Colonic mucosa (tissue), 4 donors: ENCODE data around the gene SLC19A1. TPM values are rescaled to one million over a fixed set of nuclear protein-coding genes. Genes with fewer than 3 reads are reported as not detected.

Experiments
- DNase-seq: peaks from one replicate; pipeline ENCODE4 v3.0.0-alpha.2; 2020
- H3K27ac ChIP-seq: fragments of 200-600 bp; one replicate; pipeline ENCODE4 v1.8.0; 2021
- H3K27me3 ChIP-seq: fragments of 200-600 bp; one replicate; pipeline ENCODE4 v1.8.0; 2021
- H3K36me3 ChIP-seq: fragments of 200-600 bp; one replicate; pipeline ENCODE4 v1.8.0; 2021
- H3K4me1 ChIP-seq: fragments of 200-600 bp; one replicate; pipeline ENCODE4 v1.8.0; 2021; ENCODE audit warnings: mild to moderate bottlenecking
- H3K4me3 ChIP-seq: fragments of 200-600 bp; one replicate; pipeline ENCODE4 v1.8.0; 2021
- H3K9ac ChIP-seq, 2 donors: one replicate each; pipeline ENCODE4 v1.7.0; 2013; ENCODE audit warnings: control low read depth in 2 of 2, low read depth in 2 of 2, low read length in 2 of 2
- H3K9me3 ChIP-seq: fragments of 200-600 bp; one replicate; pipeline ENCODE4 v1.8.0; 2021
- intact Hi-C: fragments of 100-400 bp; cut with DNase I; formaldehyde crosslinking; loops from one replicate; pipeline ENCODE4 v1.14.1; 2022
- total RNA-seq, 2 donors: library from RNA; stranded (reverse); fragmentation: NEBNext Ultra II Directional in 1 of 2; extraction: Animal tissue kit (Norgen Biotek cat#: 25700) in 1 of 2; gene quantifications; one replicate each; pipeline ENCODE4 v1.2.1, GENCODE V29; 2021
- TF ChIP-seq, protein P1 (sequence below): fragments of 200-600 bp; IDR thresholded peaks from one replicate; pipeline ENCODE4 v1.8.0; 2022; ENCODE audit warnings: antibody characterized with exemption, mild to moderate bottlenecking
- donor health status: healthy.
- donor health status: DM: no; HTN: no; CAD: no.
- donor health status: DM: no; HTN: no; CAD: no.

The SLC19A1 gene
- total RNA-seq, 2 donors from 2014 or later, result 10.7 to 25.3 TPM

DNA sequence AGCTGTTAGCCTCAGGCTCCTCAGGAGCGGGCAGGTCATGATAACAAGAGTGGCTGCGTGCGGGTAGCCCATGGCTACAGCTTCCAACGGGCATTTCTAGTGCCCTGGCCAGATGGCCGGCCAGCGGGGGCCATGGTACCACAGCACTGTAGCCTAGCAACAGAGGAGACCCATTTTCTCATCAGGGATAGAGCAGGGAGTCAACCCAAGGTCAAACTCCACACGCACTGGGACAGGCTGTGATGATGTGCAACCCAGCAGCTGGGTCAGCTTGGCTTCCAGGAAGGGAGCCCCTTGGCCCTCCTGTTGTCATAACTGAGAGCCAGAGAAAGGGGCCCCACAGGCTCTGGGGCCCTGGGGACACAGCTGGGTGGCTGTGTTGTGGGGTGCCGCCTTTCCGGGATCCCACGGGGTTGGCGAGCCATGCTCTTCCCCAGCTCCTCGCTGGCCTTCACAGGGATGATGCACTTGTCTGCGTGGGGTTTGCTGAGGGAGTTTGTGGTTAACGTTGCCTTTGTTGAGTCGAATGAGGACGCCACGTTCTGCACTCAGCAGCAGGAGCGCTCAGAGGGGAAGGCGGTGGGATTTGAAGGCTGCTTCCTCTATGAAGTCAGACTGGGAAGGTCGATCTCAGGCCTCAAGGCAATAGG lies 91.0 kb downstream of the SLC19A1 start:
- Histone ChIP-seq H3K9me3 (no peaks in the 10 kb centered on the region), H3K27me3 (no peaks in the 10 kb centered on the region), H3K36me3 (no peaks in the 10 kb centered on the region), H3K27ac (no peak overlapping the region), H3K4me1 (no peaks in the 10 kb centered on the region), H3K9ac (no peak overlapping the region), H3K4me3 (no peak overlapping the region)
- TF ChIP-seq, protein P1, sequence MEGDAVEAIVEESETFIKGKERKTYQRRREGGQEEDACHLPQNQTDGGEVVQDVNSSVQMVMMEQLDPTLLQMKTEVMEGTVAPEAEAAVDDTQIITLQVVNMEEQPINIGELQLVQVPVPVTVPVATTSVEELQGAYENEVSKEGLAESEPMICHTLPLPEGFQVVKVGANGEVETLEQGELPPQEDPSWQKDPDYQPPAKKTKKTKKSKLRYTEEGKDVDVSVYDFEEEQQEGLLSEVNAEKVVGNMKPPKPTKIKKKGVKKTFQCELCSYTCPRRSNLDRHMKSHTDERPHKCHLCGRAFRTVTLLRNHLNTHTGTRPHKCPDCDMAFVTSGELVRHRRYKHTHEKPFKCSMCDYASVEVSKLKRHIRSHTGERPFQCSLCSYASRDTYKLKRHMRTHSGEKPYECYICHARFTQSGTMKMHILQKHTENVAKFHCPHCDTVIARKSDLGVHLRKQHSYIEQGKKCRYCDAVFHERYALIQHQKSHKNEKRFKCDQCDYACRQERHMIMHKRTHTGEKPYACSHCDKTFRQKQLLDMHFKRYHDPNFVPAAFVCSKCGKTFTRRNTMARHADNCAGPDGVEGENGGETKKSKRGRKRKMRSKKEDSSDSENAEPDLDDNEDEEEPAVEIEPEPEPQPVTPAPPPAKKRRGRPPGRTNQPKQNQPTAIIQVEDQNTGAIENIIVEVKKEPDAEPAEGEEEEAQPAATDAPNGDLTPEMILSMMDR, result no peak
- DNase-seq, result no peak
- intact Hi-C loops, result no loop called here

DNA sequence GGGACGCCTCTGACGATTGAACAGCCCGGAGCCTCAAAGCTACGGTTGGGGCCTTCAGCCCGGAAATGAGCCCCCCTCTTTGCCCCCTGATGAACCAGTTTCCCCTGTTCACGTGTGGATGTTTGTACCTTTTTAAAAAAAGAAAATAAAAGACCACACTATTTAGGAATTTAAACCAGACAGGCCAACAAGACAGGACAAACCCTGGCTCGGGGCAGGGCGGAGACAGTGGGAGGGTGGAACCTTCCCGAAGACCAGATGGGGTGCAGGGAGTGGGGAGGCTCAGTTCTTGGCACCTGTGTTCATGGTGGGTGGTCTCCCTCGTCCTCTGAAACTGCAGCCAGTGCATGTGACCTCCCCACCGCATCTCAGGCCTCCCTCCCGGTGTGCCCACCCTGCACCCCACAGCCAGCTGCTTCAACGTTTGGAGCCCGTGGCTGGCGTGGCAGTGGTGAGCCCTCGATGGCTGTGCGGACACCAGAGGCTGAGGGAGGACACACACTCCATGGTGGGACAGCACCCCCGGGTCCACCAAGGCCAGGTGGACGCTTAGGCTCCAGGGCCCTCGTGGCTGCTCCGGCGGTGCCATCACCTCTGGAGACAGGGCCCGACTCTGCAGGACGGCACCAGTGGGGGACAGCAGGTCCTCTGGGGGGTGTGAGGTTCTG lies 91.7 kb downstream of the SLC19A1 start:
- H3K27ac ChIP-seq, result no peak overlapping the region
- TF ChIP-seq, protein P1, result no peak
- H3K4me1 ChIP-seq, result no peaks in the 10 kb centered on the region
- no peaks in the 10 kb centered on the region for H3K27me3 ChIP-seq
- H3K9ac ChIP-seq, result no peak overlapping the region
- intact Hi-C loops, result no loop called here
- no peaks in the 10 kb centered on the region for H3K36me3 ChIP-seq
- H3K9me3 ChIP-seq, result no peaks in the 10 kb centered on the region
- DNase-seq, result no peak
- H3K4me3 ChIP-seq, result no peak overlapping the region

DNA sequence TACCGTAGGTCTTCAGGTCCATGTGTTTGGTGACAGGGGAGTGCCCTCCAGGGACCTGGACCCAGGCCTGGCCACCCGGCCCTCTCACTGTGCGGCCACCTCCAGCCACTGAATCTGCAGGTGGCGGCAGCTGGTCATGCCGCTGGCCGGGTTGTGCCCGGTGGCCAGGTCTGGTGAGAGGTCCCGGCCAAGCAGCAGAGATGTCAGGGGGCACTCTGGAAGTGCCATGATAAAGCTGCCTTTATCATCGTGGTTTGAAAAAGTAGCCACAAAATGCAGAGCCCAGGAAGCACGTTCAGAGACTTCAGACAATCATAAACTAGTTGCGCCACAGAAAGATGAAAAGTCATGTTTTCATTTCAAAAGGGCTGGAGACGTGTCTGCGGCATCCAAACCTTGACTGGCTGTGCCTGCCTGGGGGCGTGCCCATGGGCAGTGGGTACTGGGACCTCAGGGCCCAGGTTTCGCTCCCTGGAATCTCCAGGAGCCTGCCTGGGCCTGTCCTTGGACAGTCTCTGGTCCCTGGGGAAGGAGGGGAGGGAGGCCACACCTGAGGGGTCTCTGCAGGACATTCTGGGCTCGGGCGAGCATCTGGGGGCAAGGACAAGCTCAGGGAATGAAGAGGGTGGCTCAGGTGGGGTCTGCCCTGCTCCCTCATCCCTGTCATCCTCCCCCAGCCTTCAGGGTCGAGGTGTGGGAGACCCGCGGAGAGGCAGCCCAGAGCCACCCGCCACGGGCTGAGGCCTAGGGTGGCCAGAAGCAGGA lies 92.4 kb downstream of the SLC19A1 start:
- no peak for DNase-seq
- Histone ChIP-seq H3K36me3 (no peaks in the 10 kb centered on the region), H3K4me3 (no peak overlapping the region), H3K4me1 (no peaks in the 10 kb centered on the region), H3K27ac (no peak overlapping the region), H3K27me3 (no peaks in the 10 kb centered on the region), H3K9me3 (no peaks in the 10 kb centered on the region), H3K9ac (no peak overlapping the region)
- TF ChIP-seq, protein P1, result no peak
- intact Hi-C loops, result no loop called here

DNA sequence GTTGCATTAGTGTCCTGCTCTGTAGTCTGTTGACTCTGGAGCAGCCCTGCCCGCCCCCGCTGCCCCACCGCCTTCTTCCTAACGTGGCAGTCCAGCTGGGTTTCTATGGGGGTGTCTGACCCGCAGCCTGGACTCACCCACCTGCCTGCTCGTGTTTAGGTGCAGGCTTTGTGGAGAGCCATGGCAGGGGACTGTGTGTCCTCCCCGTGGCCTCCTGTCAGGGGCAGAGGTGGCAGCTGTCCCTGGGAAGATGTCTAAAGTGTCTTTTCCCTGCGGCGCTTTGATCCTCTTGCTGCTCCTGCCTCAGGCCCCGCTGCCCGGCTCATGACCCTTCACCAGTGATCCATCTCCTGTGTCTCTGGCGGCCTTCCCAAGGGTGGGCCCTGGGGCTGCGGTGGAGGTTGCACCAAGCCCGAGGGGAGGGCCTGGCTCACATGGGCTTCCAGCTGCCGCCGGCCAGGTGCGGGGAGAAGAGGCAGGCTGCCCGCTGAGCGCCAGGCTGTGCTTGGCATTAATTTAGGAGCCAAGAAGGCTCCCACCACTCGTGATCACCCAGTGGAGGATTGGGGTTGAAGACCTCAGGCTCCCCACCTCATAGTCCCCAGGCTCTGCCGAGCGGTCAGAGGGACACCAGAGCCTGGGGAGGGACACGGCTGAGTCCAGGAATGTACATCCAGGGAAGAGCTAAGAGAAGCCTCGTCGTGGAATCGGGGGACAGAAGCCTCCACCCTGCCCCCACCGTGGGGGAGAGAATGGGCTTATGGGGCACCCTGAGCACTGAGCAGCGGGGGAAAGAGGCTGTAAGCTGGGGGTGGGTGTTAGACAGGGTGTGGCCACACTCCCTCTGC lies 93.2 kb downstream of the SLC19A1 start:
- DNase-seq, result no peak
- intact Hi-C loops, result no loop called here
- H3K27ac ChIP-seq, result no peak overlapping the region

More for the DNA sequence above, 93.2 kb downstream of the SLC19A1 start:
- Histone ChIP-seq H3K27me3 (no peaks in the 10 kb centered on the region), H3K4me1 (no peaks in the 10 kb centered on the region), H3K4me3 (no peak overlapping the region), H3K9ac (no peak overlapping the region), H3K36me3 (no peaks in the 10 kb centered on the region), H3K9me3 (no peaks in the 10 kb centered on the region)
- TF ChIP-seq, protein P1, result no peak
